ENCODE results near the gene GPR137. TPM values are rescaled to one million over a fixed set of nuclear protein-coding genes. Genes with fewer than 3 reads are reported as not detected.

Gene GPR137
- total and polyA plus RNA-seq, 10 of the 15 experiments (the other 5 are each of a cell fraction or from before 2014, with no cell fraction given), result 0.37 to 29.2 (median 13.8) TPM

DNA sequence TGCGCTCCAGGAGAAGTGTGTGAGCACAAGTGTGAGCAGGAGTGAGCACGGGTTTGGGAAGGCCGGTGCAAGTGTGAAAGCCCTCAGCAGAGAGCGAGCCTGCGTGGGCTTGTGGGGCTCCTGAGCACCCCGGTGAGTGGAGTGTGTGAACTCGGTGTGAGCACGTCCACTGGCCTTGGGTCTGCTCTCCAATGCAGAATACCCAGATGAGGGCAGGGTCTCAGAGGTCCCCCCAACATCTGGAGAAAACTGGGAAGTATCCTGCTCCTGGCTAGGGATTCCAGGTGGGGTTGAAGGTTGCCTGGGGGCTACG is 20.9 kb downstream of the GPR137 start:
- ChIA-PET POLR2A (interaction anchor here (1.9 kb wide), 1 partner anchor 11 kb away, joined by 4 read pairs; the partner anchor contains the start of genes PRDX5 and TRMT112), RAD21 (ENCODE audit: unreplicated experiment) (interaction anchor here (4.9 kb wide), 1 partner anchor 11 kb away, joined by 30 read pairs; the partner anchor contains the start of genes PRDX5 and TRMT112), CTCF (interaction anchor here (0.7 to 2.2 kb wide), 4 partner anchors 11 to 50 kb away, joined by 3 to 13 read pairs (median 6); partner anchors contain the start of genes PRDX5 and TRMT112), SMC1A (ENCODE audit: uncharacterized antibody, unreplicated experiment) (interaction anchor here (2.6 kb wide), 1 partner anchor 25 kb away, joined by 7 read pairs; no protein-coding TSS in a partner anchor)
- peaks cover 17% of the 10 kb centered on the region for H3K4me1 ChIP-seq (ENCODE audit: control insufficient read depth, insufficient read depth, low read length)
- no TSS peak for BruUV-seq (replicated peaks)
- intact Hi-C loops (cut with micrococcal nuclease; ENCODE audit: unreplicated experiment), result loop anchor here (1.0 kb wide), 3 partner anchors 11 to 36 kb away; partner anchors contain the start of gene TRMT112
- 1% methylated on average over 9 of the region's 9 CpGs for WGBS (ENCODE audit: insufficient coverage, insufficient replicate concordance, low lambda C conversion rate, missing lambda C conversion rate)
- no peaks in the 10 kb centered on the region for H3K9me3 ChIP-seq (replicated peaks; ENCODE audit: control insufficient read depth, insufficient read depth, low read length)
- FAIRE-seq, result no peak
- H3K79me2 ChIP-seq (ENCODE audit: control insufficient read depth, insufficient read depth, low read length), result peaks cover 26% of the 10 kb centered on the region
- in situ Hi-C loops (cut with MboI), result no loop called here
- peak overlapping the region; percentile 80 for H3K9ac ChIP-seq (ENCODE audit: control insufficient read depth, insufficient read depth, low read length)
- H3K36me3 ChIP-seq (ENCODE audit: control insufficient read depth in 2 of 2, insufficient read depth in 2 of 2, low read length in 1 of 2), result peaks cover 0 to 3% of the 10 kb centered on the region in 2 experiments; a peak in 2 of 4 replicates
- H3K4me3 ChIP-seq, result peak overlapping the region; percentile 78
- peak overlapping the region; percentile 99 for H3K4me2 ChIP-seq (ENCODE audit: control insufficient read depth, insufficient read depth)
- H3K27ac ChIP-seq (ENCODE audit: control insufficient read depth, insufficient read depth), result peak overlapping the region; percentile 79
- DNase-seq (ENCODE audit: low read depth, low spot score), result no peak
- H4K20me1 ChIP-seq (ENCODE audit: control insufficient read depth, insufficient read depth), result no peaks in the 10 kb centered on the region
- ATAC-seq, result no peak
- TF ChIP-seq POLR2A (IDR thresholded peaks at IDR 0.05; ENCODE audit: low read depth, low read length) (peak; percentile 17; the same call in 1 of the 2 replicates), DPF2 (IDR thresholded peaks at IDR 0.05) (no peak), ZNF217 (IDR thresholded peaks at IDR 0.05) (no peak), TAF1 (IDR thresholded peaks at IDR 0.05; ENCODE audit: borderline replicate concordance, low read depth, low read length) (no peak), NBN (IDR thresholded peaks at IDR 0.05) (no peak), CBFB (IDR thresholded peaks at IDR 0.05; ENCODE audit: low read depth) (no peak), BACH1 (IDR thresholded peaks at IDR 0.05; ENCODE audit: borderline replicate concordance) (0 out of 2 replicates have a peak, but pooled peaks have one; percentile 43), TBL1XR1 (IDR thresholded peaks at IDR 0.05; ENCODE audit: low read depth, low read length) (no peak), POLR2AphosphoS5 (IDR thresholded peaks at IDR 0.05; ENCODE audit: low read length) (0 out of 2 replicates have a peak, but pooled peaks have one; percentile 14), TCF7 (IDR thresholded peaks at IDR 0.05; ENCODE audit: borderline replicate concordance) (no peak), FOXK2 (IDR thresholded peaks at IDR 0.05) (no peak)
- TF ChIP-seq, protein P1, sequence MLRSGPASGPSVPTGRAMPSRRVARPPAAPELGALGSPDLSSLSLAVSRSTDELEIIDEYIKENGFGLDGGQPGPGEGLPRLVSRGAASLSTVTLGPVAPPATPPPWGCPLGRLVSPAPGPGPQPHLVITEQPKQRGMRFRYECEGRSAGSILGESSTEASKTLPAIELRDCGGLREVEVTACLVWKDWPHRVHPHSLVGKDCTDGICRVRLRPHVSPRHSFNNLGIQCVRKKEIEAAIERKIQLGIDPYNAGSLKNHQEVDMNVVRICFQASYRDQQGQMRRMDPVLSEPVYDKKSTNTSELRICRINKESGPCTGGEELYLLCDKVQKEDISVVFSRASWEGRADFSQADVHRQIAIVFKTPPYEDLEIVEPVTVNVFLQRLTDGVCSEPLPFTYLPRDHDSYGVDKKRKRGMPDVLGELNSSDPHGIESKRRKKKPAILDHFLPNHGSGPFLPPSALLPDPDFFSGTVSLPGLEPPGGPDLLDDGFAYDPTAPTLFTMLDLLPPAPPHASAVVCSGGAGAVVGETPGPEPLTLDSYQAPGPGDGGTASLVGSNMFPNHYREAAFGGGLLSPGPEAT (IDR thresholded peaks at IDR 0.05; ENCODE audit: low read depth), result 0 out of 2 replicates have a peak, but pooled peaks have one; percentile 8
- TF ChIP-seq, protein P2, sequence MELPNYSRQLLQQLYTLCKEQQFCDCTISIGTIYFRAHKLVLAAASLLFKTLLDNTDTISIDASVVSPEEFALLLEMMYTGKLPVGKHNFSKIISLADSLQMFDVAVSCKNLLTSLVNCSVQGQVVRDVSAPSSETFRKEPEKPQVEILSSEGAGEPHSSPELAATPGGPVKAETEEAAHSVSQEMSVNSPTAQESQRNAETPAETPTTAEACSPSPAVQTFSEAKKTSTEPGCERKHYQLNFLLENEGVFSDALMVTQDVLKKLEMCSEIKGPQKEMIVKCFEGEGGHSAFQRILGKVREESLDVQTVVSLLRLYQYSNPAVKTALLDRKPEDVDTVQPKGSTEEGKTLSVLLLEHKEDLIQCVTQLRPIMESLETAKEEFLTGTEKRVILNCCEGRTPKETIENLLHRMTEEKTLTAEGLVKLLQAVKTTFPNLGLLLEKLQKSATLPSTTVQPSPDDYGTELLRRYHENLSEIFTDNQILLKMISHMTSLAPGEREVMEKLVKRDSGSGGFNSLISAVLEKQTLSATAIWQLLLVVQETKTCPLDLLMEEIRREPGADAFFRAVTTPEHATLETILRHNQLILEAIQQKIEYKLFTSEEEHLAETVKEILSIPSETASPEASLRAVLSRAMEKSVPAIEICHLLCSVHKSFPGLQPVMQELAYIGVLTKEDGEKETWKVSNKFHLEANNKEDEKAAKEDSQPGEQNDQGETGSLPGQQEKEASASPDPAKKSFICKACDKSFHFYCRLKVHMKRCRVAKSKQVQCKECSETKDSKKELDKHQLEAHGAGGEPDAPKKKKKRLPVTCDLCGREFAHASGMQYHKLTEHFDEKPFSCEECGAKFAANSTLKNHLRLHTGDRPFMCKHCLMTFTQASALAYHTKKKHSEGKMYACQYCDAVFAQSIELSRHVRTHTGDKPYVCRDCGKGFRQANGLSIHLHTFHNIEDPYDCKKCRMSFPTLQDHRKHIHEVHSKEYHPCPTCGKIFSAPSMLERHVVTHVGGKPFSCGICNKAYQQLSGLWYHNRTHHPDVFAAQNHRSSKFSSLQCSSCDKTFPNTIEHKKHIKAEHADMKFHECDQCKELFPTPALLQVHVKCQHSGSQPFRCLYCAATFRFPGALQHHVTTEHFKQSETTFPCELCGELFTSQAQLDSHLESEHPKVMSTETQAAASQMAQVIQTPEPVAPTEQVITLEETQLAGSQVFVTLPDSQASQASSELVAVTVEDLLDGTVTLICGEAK (IDR thresholded peaks at IDR 0.05; ENCODE audit: borderline replicate concordance), result no peak
- H3K27me3 ChIP-seq (replicated peaks in 1 of 2; ENCODE audit: control insufficient read depth in 2 of 2, insufficient read depth in 2 of 2, low read length in 1 of 2), result no peaks in the 10 kb centered on the region
- peak overlapping the region; percentile 58 for H2AFZ ChIP-seq (ENCODE audit: control insufficient read depth, low read depth, low read length)
